Brain pericyte (primary cell): Measurements from ENCODE around the gene ROR2.
"Not testable (repeated sequence)": the region's sequence is repeated elsewhere in the genome, so short reads cannot be mapped to it uniquely, and the experiment has no call there.

Source experiments
- DNase-seq: peaks from one replicate; pipeline ENCODE4 v3.0.0-alpha.2; 2012; ENCODE audit warnings: low read depth, low spot score

ROR2 gene

DNA sequence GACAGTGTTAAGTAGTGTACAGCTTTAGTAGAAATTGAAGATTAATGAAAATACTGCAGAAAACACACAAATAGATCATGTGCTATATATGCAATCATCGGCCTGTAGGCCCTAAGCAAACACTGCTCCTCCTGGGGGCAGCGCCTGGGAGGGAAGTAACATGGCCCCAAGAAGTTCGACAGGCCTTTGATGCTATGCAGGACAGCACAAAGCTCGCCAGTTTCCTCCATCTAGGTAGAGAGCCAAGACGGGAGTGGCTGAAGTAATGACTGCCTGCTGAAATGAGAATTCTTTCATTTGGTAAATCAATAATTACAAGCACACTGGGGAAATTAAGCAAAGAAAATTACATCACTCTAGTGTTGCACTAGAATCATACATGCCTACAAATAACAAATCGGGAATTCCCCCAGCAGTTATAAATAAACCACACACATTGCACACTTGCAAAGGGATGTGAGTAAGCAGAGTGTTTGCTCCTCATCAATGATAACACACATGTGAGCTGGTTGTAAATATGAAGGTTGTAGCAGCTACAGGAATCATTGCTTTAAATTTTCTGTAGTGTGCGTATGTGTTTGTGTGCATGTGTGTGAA lies 306.4 kb downstream of the ROR2 start:
- no peak for DNase-seq

GRCh38 chr9:91642771-91643170 lies 307.3 kb downstream of the ROR2 start:
- no peak for DNase-seq

DNA sequence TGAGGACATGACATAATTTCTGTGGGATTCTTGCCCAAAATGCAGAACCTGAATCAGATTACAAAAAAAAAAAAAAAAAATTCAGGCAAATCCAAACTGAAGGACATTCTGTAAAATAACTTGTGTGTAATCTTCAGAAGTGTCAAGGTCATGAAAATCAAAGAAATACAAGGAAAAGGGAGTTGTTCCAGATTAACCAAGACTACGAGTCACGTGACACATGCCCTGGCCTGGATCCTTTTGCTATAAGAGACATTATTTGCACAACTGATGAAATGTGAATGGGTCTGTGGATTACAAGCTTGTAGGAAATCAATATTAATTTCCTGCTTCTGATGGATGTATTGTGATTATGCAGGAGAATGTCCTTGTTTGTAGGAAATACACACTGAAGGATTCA lies 309.6 kb downstream of the ROR2 start:
- DNase-seq: no peak

DNA sequence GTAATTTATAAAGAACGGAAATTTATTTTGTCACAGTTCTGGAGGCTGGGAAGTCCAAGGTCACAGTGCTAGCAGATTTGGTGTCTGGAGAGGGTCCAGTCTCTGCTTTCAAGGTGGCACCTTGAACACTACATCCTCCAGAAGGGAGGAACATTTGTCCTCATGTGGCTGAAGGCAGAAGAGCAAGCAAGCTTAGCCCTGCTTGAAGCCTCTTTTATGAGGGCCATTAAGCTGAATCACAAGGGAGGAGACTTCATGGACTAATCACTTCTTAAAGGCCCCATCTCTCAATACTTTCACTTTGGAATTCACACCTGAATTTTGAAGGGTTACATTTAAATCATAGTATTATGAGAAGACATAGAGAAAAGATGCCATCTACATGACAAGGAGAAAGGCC lies 311.0 kb downstream of the ROR2 start:
- no peak for DNase-seq

- DNase-seq: not testable (repeated sequence)
Measured at GRCh38 chr9:91634832-91635231, 315.2 kb downstream of the ROR2 start.

DNA sequence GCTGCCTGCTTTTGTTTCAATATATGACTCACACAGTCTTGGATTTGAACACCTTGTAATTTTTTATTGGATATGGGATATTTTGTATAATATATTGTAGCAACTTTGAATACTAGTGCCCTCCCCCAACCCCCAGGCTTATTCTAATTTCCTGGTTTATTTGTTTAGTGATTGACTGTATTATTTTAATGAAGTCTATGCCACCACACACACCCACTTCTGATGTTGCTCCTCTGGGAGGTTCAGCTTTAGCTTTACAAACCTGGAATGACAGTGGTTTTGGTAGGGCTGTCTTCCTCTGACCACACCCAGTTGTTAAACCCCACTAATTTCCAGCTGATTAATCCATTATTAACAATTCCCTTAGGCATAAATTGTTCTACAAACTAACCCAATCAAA lies 320.3 kb downstream of the ROR2 start:
- DNase-seq: no peak

GRCh38 chr9:91628892-91629291 lies 321.1 kb downstream of the ROR2 start:
- no peak for DNase-seq

DNA sequence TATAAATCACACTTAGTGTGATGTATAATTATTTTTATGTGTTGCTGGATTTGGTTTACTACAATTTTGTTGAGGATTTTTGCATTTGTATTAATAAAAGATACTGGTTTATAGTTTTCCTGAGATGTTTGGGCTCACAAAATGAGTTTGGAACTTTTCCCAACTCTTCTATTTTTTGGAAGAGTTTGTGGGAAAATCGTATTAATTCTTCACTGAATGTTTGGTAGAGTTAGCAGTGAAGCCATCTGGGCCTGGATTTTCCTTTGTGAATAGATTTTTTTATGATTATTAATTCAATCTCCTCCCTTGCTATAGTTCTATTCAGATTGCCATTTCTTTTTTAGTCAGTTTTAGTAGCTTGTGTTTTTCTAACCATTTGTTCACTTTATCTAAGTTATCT lies 324.7 kb downstream of the ROR2 start:
- DNase-seq: no peak

DNA sequence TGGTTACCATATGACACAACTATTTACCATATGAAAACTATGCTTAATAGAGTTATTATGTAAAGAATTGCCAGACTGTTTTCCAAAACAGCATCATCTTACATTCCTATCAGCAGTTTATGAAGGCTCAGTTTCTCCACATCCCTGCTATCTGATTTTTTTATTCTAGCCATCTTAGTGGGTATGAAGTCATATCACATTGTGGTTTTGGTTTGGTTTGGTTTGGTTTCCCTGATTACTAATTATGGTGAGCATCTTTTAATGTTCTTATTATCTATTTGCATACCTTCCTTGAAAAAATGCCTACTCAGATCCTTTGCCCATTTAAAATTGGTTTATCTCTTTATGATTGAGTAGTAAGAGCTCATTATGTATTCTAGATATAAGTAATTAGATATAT lies 327.0 kb downstream of the ROR2 start:
- DNase-seq: no peak

DNA sequence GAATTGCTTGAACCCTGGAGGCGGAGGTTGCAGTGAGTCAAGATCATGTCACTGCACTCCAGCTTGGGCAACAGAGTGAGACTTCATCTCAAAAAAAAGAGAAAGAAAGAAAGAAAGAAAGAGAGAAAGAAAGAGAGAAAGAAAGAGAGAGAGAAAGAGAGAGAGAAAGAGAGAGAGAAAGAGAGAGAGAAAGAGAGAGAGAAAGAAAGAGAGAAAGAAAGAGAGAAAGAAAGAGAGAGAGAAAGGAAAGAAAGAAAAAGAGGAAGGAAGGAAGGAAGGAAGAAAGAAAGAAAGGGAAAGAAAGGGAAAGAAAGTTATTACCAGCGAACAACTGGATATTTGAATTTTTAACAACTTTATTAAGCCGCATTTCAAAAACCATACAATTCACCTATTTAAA lies 327.9 kb downstream of the ROR2 start:
- DNase-seq: not testable (repeated sequence)

- DNase-seq: not testable (repeated sequence)
Measured at GRCh38 chr9:91614044-91614443, 336.0 kb downstream of the ROR2 start.

GRCh38 chr9:91611582-91611981 lies 338.4 kb downstream of the ROR2 start:
- no peak for DNase-seq

DNA sequence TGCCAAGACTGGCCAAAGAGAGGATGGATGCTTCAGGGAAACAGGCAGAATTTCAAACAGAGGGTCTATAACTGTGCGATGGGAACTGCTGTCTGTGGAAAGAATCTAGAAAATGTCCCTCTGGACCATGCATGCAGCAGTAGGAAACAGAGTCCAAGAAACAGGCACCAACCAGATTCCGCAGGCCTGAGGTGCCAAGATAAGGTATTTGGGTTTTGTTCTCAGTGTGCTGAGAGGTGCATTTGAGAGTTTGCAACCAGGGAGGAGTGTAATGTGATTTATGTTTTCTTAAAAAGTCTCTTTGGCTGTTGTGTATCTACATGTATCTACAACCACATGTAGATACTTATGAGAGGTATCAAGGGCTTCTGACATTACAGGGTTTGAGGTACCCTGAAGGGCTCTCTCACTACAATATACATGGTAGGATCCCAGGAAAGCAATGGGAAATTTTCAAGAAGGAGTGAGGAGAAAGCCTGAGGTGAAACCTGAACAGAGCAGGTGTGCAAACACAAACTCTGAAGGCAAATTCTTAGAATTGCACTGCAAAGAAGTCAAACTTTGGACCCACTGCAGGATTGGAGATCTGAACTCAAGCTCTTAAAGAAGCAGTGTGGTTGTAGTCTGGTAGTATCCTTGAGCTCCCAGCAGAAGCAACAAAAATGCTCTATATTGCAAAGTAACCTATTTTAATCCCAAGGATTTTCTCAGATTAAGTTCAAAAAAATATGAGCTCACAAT lies 343.6 kb downstream of the ROR2 start:
- DNase-seq: no peak

GRCh38 chr9:91604451-91605179 lies 345.4 kb downstream of the ROR2 start:
- DNase-seq: no peak

- DNase-seq: no peak
Measured at GRCh38 chr9:91603932-91604331, 346.1 kb downstream of the ROR2 start.

GRCh38 chr9:91599564-91599963 lies 350.5 kb downstream of the ROR2 start:
- no peak for DNase-seq

GRCh38 chr9:91591627-91592026 lies 358.4 kb downstream of the ROR2 start:
- no peak for DNase-seq

GRCh38 chr9:91589101-91589553 lies 360.9 kb downstream of the ROR2 start:
- peak; percentile 85 for DNase-seq

- DNase-seq: no peak
Measured at GRCh38 chr9:91586282-91586681, 363.7 kb downstream of the ROR2 start.

- no peak for DNase-seq
Measured at GRCh38 chr9:91583966-91584365, 366.1 kb downstream of the ROR2 start.

- DNase-seq: no peak
Measured at GRCh38 chr9:91583161-91583875, 366.7 kb downstream of the ROR2 start.

DNA sequence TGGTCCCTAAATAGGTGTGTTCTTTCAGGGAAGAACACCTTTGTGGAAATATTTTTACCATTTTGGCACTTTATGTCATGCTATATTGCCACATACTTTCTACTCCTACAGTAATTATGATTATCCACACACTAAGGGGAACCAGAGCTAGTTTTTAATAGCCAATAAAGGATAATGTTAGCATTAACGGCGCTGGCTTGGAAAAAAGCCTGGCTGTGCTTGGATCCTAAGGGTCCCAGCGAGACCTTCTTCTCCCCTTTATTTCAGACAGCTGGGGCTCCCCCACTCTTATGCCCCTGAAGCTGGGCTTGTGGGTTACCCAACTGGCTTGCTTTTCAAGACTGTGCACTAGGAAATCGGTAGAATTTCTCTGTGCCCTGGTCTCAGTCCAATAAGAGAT lies 367.8 kb downstream of the ROR2 start:
- no peak for DNase-seq
